ENCODE measurements around the gene SLC35A5. TPM values are rescaled to one million over a fixed set of nuclear protein-coding genes. Genes with fewer than 3 reads are reported as not detected.

Gene SLC35A5
- total and polyA plus RNA-seq, 4 donors, result 11.7 to 25.4 (median 16.4) TPM

DNA sequence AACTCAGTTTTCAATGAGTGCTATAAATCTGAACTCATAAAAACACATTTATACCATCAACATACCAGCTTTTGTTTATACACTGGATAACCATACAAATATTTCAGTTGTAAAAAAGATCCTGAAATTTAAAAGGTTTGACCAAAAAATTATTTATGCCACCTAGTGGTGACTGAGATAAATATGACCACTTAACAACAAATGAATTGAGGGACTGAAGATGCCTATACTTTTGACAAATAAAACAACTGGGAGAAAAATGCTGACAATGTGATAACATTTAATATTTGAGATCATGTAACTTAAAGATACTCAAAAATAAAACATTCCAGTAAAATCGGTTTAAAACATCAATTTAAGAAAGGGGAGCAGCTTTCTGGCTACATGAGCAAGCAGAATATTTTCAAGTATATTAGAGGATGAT lies 30.5 kb upstream of the SLC35A5 start:
- WGBS, result 8% methylated on average over 1 of the region's 1 CpG
- Histone ChIP-seq H3K9me3 (ENCODE audit: control insufficient read depth in 4 of 4, low read length in 3 of 4) (no peaks in the 10 kb centered on the region), H3K4me3 (ENCODE audit: low read depth in 1 of 3, low read length in 3 of 3) (no peak overlapping the region), H3K36me3 (ENCODE audit: control insufficient read depth in 4 of 4, insufficient read depth in 3 of 4, low read depth in 1 of 4, low read length in 3 of 4) (peaks cover 0 to 47% (median 25%) of the 10 kb centered on the region in 4 donors), H3K9ac (ENCODE audit: low read depth in 1 of 2, low read length in 2 of 2) (no peak overlapping the region), H3K27ac (ENCODE audit: low read depth in 1 of 2, low read length in 2 of 2) (no peak overlapping the region), H3K27me3 (ENCODE audit: control insufficient read depth in 4 of 4, insufficient read depth in 4 of 4, low read length in 3 of 4) (no peaks in the 10 kb centered on the region), H3K4me1 (ENCODE audit: control insufficient read depth in 4 of 4, insufficient read depth in 4 of 4, low read length in 3 of 4) (no peaks in the 10 kb centered on the region)
- no peak for DNase-seq (ENCODE audit: low spot score)
- TF ChIP-seq EGR1 (IDR thresholded peaks at IDR 0.05; ENCODE audit: low read depth in 2 of 2) (no peak), MAX (IDR thresholded peaks at IDR 0.05) (no peak), SP1 (IDR thresholded peaks at IDR 0.05) (no peak), TAF1 (conservative IDR thresholded peaks at IDR 0.05) (no peak), CTCF (IDR thresholded peaks at IDR 0.05; ENCODE audit: low read depth, low read length, missing input control) (peak; percentile 37), RAD21 (IDR thresholded peaks at IDR 0.05) (peak; percentile 35 to 59)
- TF ChIP-seq, protein P1, sequence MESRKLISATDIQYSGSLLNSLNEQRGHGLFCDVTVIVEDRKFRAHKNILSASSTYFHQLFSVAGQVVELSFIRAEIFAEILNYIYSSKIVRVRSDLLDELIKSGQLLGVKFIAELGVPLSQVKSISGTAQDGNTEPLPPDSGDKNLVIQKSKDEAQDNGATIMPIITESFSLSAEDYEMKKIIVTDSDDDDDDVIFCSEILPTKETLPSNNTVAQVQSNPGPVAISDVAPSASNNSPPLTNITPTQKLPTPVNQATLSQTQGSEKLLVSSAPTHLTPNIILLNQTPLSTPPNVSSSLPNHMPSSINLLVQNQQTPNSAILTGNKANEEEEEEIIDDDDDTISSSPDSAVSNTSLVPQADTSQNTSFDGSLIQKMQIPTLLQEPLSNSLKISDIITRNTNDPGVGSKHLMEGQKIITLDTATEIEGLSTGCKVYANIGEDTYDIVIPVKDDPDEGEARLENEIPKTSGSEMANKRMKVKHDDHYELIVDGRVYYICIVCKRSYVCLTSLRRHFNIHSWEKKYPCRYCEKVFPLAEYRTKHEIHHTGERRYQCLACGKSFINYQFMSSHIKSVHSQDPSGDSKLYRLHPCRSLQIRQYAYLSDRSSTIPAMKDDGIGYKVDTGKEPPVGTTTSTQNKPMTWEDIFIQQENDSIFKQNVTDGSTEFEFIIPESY (IDR thresholded peaks at IDR 0.05), result no peak

DNA sequence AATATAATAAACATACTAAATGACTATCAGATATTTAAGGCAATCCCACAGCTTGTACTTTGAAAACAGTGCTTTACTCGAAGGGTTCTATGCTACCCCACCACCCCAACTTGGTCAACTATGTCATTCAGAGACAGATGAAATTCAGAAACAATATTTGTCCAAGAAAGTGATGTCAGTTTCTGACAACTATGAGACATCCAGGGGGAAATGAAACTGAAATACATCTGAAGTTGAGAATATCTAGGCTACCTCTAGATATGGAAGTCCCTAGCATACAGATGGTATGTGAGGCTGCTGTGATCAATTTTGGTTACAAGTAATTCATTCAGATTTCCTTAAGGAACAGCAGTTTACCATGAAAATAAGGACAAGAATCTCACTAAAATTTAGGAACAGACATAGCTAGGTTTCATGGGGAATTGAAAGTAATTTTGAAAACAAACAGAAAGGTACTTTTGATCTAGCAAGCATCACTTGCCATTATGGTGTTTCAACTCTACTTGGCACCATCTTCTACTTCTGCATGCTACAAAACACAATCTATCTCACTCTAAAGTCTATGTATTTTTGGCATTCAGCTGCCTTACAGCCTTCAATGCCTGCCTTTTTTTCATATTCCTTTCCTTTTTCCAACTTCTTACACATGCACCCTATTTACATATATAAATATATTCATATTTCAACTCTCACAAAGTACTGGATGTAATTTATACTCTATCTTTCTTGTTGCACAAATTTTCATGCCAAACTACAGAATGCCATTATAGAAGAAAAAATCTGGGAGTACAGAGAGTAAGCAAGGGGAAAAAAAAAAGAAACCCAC lies 21.8 kb upstream of the SLC35A5 start:
- no peak overlapping the region for H3K4me3 ChIP-seq (ENCODE audit: low read depth in 1 of 3, low read length in 3 of 3)
- no peaks in the 10 kb centered on the region for H3K9me3 ChIP-seq (ENCODE audit: control insufficient read depth in 4 of 4, low read length in 3 of 4)
- no peak overlapping the region for H3K27ac ChIP-seq (ENCODE audit: low read depth in 1 of 2, low read length in 2 of 2)
- WGBS, result 94% methylated on average over 1 of the region's 1 CpG
- H3K4me1 ChIP-seq (ENCODE audit: control insufficient read depth in 4 of 4, insufficient read depth in 4 of 4, low read length in 3 of 4), result no peaks in the 10 kb centered on the region
- TF ChIP-seq SP1 (IDR thresholded peaks at IDR 0.05), result no peak
- no peak for TF ChIP-seq TAF1 (conservative IDR thresholded peaks at IDR 0.05)
- TF ChIP-seq NR2F2 (IDR thresholded peaks at IDR 0.05), result no peak
- no peak for TF ChIP-seq RAD21 (IDR thresholded peaks at IDR 0.05)
- TF ChIP-seq JUND (IDR thresholded peaks at IDR 0.05), result no peak
- no peak for TF ChIP-seq GABPA (IDR thresholded peaks at IDR 0.05 in 1 of 2, conservative IDR thresholded peaks at IDR 0.05 in 1 of 2)
- no peak for TF ChIP-seq MAX (IDR thresholded peaks at IDR 0.05)
- no peak for TF ChIP-seq FOXA2 (IDR thresholded peaks at IDR 0.05)
- TF ChIP-seq YY1 (IDR thresholded peaks at IDR 0.05), result no peak
- TF ChIP-seq, protein P1 (IDR thresholded peaks at IDR 0.05), result no peak
- no peak for TF ChIP-seq HNF4G (IDR thresholded peaks at IDR 0.05)
- TF ChIP-seq ATF3 (IDR thresholded peaks at IDR 0.05), result no peak
- no peak for TF ChIP-seq FOXA1 (IDR thresholded peaks at IDR 0.05)
- TF ChIP-seq, protein P2, sequence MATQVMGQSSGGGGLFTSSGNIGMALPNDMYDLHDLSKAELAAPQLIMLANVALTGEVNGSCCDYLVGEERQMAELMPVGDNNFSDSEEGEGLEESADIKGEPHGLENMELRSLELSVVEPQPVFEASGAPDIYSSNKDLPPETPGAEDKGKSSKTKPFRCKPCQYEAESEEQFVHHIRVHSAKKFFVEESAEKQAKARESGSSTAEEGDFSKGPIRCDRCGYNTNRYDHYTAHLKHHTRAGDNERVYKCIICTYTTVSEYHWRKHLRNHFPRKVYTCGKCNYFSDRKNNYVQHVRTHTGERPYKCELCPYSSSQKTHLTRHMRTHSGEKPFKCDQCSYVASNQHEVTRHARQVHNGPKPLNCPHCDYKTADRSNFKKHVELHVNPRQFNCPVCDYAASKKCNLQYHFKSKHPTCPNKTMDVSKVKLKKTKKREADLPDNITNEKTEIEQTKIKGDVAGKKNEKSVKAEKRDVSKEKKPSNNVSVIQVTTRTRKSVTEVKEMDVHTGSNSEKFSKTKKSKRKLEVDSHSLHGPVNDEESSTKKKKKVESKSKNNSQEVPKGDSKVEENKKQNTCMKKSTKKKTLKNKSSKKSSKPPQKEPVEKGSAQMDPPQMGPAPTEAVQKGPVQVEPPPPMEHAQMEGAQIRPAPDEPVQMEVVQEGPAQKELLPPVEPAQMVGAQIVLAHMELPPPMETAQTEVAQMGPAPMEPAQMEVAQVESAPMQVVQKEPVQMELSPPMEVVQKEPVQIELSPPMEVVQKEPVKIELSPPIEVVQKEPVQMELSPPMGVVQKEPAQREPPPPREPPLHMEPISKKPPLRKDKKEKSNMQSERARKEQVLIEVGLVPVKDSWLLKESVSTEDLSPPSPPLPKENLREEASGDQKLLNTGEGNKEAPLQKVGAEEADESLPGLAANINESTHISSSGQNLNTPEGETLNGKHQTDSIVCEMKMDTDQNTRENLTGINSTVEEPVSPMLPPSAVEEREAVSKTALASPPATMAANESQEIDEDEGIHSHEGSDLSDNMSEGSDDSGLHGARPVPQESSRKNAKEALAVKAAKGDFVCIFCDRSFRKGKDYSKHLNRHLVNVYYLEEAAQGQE (IDR thresholded peaks at IDR 0.05), result no peak
- TF ChIP-seq EGR1 (IDR thresholded peaks at IDR 0.05; ENCODE audit: low read depth in 2 of 2), result no peak
- no peak for TF ChIP-seq CTCF (IDR thresholded peaks at IDR 0.05; ENCODE audit: low read depth, low read length, missing input control)
- TF ChIP-seq RXRA (IDR thresholded peaks at IDR 0.05), result no peak
- no peak for TF ChIP-seq HNF4A (conservative IDR thresholded peaks at IDR 0.05)
- H3K36me3 ChIP-seq (ENCODE audit: control insufficient read depth in 4 of 4, insufficient read depth in 3 of 4, low read depth in 1 of 4, low read length in 3 of 4), result peaks cover 5 to 38% (median 18%) of the 10 kb centered on the region in 4 donors
- H3K9ac ChIP-seq (ENCODE audit: low read depth in 1 of 2, low read length in 2 of 2), result no peak overlapping the region
- no peak for DNase-seq (ENCODE audit: low spot score)
- H3K27me3 ChIP-seq (ENCODE audit: control insufficient read depth in 4 of 4, insufficient read depth in 4 of 4, low read length in 3 of 4), result no peaks in the 10 kb centered on the region

Measured in liver (tissue), 9 donors.